ENCODE data around the gene GNB1L. TPM values are rescaled to one million over a fixed set of nuclear protein-coding genes. Genes with fewer than 3 reads are reported as not detected.

Gene GNB1L
- total and polyA plus RNA-seq, 2 donors (not counting 1 experiment from before 2014, with no cell fraction given): 6.6 to 12.1 TPM

GRCh38 chr22:19770349-19771220 is 84.1 kb downstream of the GNB1L start:
- TF ChIP-seq, protein P1, sequence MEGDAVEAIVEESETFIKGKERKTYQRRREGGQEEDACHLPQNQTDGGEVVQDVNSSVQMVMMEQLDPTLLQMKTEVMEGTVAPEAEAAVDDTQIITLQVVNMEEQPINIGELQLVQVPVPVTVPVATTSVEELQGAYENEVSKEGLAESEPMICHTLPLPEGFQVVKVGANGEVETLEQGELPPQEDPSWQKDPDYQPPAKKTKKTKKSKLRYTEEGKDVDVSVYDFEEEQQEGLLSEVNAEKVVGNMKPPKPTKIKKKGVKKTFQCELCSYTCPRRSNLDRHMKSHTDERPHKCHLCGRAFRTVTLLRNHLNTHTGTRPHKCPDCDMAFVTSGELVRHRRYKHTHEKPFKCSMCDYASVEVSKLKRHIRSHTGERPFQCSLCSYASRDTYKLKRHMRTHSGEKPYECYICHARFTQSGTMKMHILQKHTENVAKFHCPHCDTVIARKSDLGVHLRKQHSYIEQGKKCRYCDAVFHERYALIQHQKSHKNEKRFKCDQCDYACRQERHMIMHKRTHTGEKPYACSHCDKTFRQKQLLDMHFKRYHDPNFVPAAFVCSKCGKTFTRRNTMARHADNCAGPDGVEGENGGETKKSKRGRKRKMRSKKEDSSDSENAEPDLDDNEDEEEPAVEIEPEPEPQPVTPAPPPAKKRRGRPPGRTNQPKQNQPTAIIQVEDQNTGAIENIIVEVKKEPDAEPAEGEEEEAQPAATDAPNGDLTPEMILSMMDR (IDR thresholded peaks at IDR 0.05): no peak
- TF ChIP-seq EZH2 (IDR thresholded peaks at IDR 0.05; ENCODE audit: borderline replicate concordance, insufficient read depth, low read depth, low read length, poor library complexity, severe bottlenecking): no peak
- 91% methylated on average over 25 of the region's 25 CpGs for WGBS (ENCODE audit: insufficient coverage)
- ChIA-PET CTCF (interaction anchor here (0.5 to 1.5 kb wide), 5 partner anchors 10 to 341 kb away, joined by 3 to 5 read pairs (median 4); partner anchors contain the start of gene TBX1), POLR2A (no interaction called here)
- no peak overlapping the region for H3K9ac ChIP-seq (ENCODE audit: low read length)
- Mint-ChIP-seq H3K9me3 (ENCODE audit: insufficient read depth) (no peaks in the 10 kb centered on the region), H3K4me3 (no peak overlapping the region), H3K27me3 (peaks cover 63% of the 10 kb centered on the region), H3K4me1 (peaks cover 40% of the 10 kb centered on the region), H3K27ac (no peak overlapping the region)
- no peaks in the 10 kb centered on the region for H4K20me1 ChIP-seq (ENCODE audit: control insufficient read depth, insufficient read depth, low read length, poor library complexity, severe bottlenecking)
- peaks cover 0 to 86% (median 53%) of the 10 kb centered on the region in 4 experiments for H3K27me3 ChIP-seq (replicated peaks in 1 of 4; ENCODE audit: control extremely low read depth in 1 of 4, control insufficient read depth in 3 of 4, insufficient read depth in 4 of 4, low read length in 3 of 4)
- no peaks in the 10 kb centered on the region for H3K36me3 ChIP-seq (replicated peaks in 1 of 2; ENCODE audit: control extremely low read depth in 1 of 2, control insufficient read depth in 1 of 2, extremely low read depth in 1 of 2, insufficient read depth in 2 of 2, low read length in 1 of 2)
- H3K4me3 ChIP-seq (ENCODE audit: control extremely low read depth in 1 of 5, extremely low read depth in 1 of 5, insufficient read depth in 1 of 5, low read depth in 2 of 5, low read length in 4 of 5): no peak overlapping the region
- DNase-seq (no peak), ATAC-seq (ENCODE audit: low read depth) (no peak)
- H3K4me2 ChIP-seq (replicated peaks; ENCODE audit: low read depth, low read length, poor library complexity, severe bottlenecking): no peak overlapping the region
- intact Hi-C loops (cut with micrococcal nuclease): no loop called here
- no peak overlapping the region for H3K27ac ChIP-seq (ENCODE audit: low read length in 2 of 2)
- H3K4me1 ChIP-seq (ENCODE audit: control insufficient read depth in 2 of 2, insufficient read depth in 2 of 2, low read length in 2 of 2): peaks cover 36 to 47% of the 10 kb centered on the region in 2 donors
- no peaks in the 10 kb centered on the region for H3K79me2 ChIP-seq (ENCODE audit: control insufficient read depth, insufficient read depth, low read length)
- H2AFZ ChIP-seq (ENCODE audit: insufficient read depth, low read depth, low read length, poor library complexity, severe bottlenecking): no peak overlapping the region
- H3K9me3 ChIP-seq (ENCODE audit: control extremely low read depth in 1 of 3, control insufficient read depth in 2 of 3, insufficient read depth in 1 of 3, low read length in 2 of 3): peaks cover 0 to 37% (median 0%) of the 10 kb centered on the region in 3 donors

DNA sequence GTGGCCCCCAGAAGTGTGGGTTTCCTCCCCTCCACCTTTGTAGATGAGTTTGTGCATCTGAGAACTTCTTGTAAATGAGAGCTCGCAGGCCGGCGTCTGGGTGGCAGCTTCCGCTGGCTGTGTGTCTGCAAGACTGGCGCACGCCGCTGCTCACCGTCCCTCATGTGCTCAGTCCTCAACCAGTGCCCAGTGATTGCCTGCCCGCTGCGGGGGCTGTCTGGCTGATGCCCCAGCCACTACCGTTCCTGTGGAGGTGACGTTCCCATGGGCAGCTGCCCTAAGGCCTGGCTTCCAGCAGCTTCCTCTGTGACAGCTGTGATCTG is 85.3 kb downstream of the GNB1L start:
- no peaks in the 10 kb centered on the region for H3K79me2 ChIP-seq (ENCODE audit: control insufficient read depth, insufficient read depth, low read length)
- ATAC-seq (ENCODE audit: low read depth): no peak
- H3K27ac Mint-ChIP-seq: no peak overlapping the region
- intact Hi-C loops (cut with micrococcal nuclease): no loop called here
- H3K4me3 ChIP-seq (ENCODE audit: control extremely low read depth in 1 of 5, extremely low read depth in 1 of 5, insufficient read depth in 1 of 5, low read depth in 2 of 5, low read length in 4 of 5): no peak overlapping the region
- peaks cover 69% of the 10 kb centered on the region for H3K27me3 Mint-ChIP-seq
- no peak for DNase-seq
- H3K4me1 ChIP-seq (ENCODE audit: control insufficient read depth in 2 of 2, insufficient read depth in 2 of 2, low read length in 2 of 2): peaks cover 34 to 46% of the 10 kb centered on the region in 2 donors
- no peak overlapping the region for H3K4me3 Mint-ChIP-seq
- TF ChIP-seq, protein P1 (IDR thresholded peaks at IDR 0.05): no peak
- no peak for TF ChIP-seq EZH2 (IDR thresholded peaks at IDR 0.05; ENCODE audit: borderline replicate concordance, insufficient read depth, low read depth, low read length, poor library complexity, severe bottlenecking)
- H4K20me1 ChIP-seq (ENCODE audit: control insufficient read depth, insufficient read depth, low read length, poor library complexity, severe bottlenecking): no peaks in the 10 kb centered on the region
- ChIA-PET POLR2A (no interaction called here), CTCF (interaction anchor here (0.9 to 1.1 kb wide), 2 partner anchors 9 to 39 kb away, joined by 3 read pairs; partner anchors contain the start of gene TBX1)
- WGBS (ENCODE audit: insufficient coverage): 90% methylated on average over 12 of the region's 12 CpGs
- H3K4me2 ChIP-seq (replicated peaks; ENCODE audit: low read depth, low read length, poor library complexity, severe bottlenecking): no peak overlapping the region
- H2AFZ ChIP-seq (ENCODE audit: insufficient read depth, low read depth, low read length, poor library complexity, severe bottlenecking): no peak overlapping the region
- peaks cover 0 to 44% (median 0%) of the 10 kb centered on the region in 3 donors for H3K9me3 ChIP-seq (ENCODE audit: control extremely low read depth in 1 of 3, control insufficient read depth in 2 of 3, insufficient read depth in 1 of 3, low read length in 2 of 3)
- no peak overlapping the region for H3K27ac ChIP-seq (ENCODE audit: low read length in 2 of 2)
- H3K9me3 Mint-ChIP-seq (ENCODE audit: insufficient read depth): no peaks in the 10 kb centered on the region
- H3K36me3 ChIP-seq (replicated peaks in 1 of 2; ENCODE audit: control extremely low read depth in 1 of 2, control insufficient read depth in 1 of 2, extremely low read depth in 1 of 2, insufficient read depth in 2 of 2, low read length in 1 of 2): no peaks in the 10 kb centered on the region
- peaks cover 42% of the 10 kb centered on the region for H3K4me1 Mint-ChIP-seq
- H3K27me3 ChIP-seq (replicated peaks in 1 of 4; ENCODE audit: control extremely low read depth in 1 of 4, control insufficient read depth in 3 of 4, insufficient read depth in 4 of 4, low read length in 3 of 4): peaks cover 0 to 88% (median 52%) of the 10 kb centered on the region in 4 experiments
- no peak overlapping the region for H3K9ac ChIP-seq (ENCODE audit: low read length)

Data from B cell (primary cell).